Smooth muscle cell (in vitro differentiated cells): ENCODE data around the gene KCTD3. TPM values are rescaled to one million over a fixed set of nuclear protein-coding genes. Genes with fewer than 3 reads are reported as not detected.

Experiments used
- DNase-seq: peaks from one replicate; lab custom pipeline; 2025; ENCODE audit not compliant: unreplicated experiment; lab: John Stamatoyannopoulos, UW
- H2AFZ ChIP-seq: fragments of 200-600 bp; sonication (generic); 2 replicates; pipeline ENCODE4 v1.6.0; 2016; ENCODE audit warnings: antibody characterized with exemption, low read depth, mild to moderate bottlenecking
- H3F3A ChIP-seq: fragments of 200-600 bp; sonication (generic); 2 replicates; pipeline ENCODE4 v1.6.0; 2017; ENCODE audit warnings: antibody characterized with exemption, low read depth
- H3K27ac ChIP-seq: fragments of 200-600 bp; sonication (generic); 2 replicates; pipeline ENCODE4 v1.5.1; 2016; ENCODE audit warnings: low read depth, mild to moderate bottlenecking
- H3K27me3 ChIP-seq: fragments of 200-600 bp; sonication (generic); 2 replicates; pipeline ENCODE4 v1.6.1; 2016; ENCODE audit warnings: low read depth, mild to moderate bottlenecking
- H3K36me3 ChIP-seq: fragments of 200-600 bp; sonication (generic); 2 replicates; pipeline ENCODE4 v1.5.1; 2016; ENCODE audit warnings: low read depth
- H3K4me1 ChIP-seq: fragments of 200-600 bp; sonication (generic); 2 replicates; pipeline ENCODE4 v1.5.1; 2016; ENCODE audit warnings: low read depth
- H3K4me2 ChIP-seq: fragments of 200-600 bp; sonication (generic); 2 replicates; pipeline ENCODE4 v1.6.0; 2016; ENCODE audit warnings: mild to moderate bottlenecking
- H3K4me3 ChIP-seq: fragments of 200-600 bp; sonication (generic); 2 replicates; pipeline ENCODE4 v1.5.1; 2016; ENCODE audit warnings: mild to moderate bottlenecking
- H3K79me2 ChIP-seq: fragments of 200-600 bp; sonication (generic); 2 replicates; pipeline ENCODE4 v1.6.0; 2016; ENCODE audit warnings: low read depth, mild to moderate bottlenecking
- H3K9ac ChIP-seq: fragments of 200-600 bp; sonication (generic); 2 replicates; pipeline ENCODE4 v1.6.0; 2016; ENCODE audit warnings: low read depth
- H3K9me3 ChIP-seq: fragments of 200-600 bp; sonication (generic); replicated peaks from 2 replicates; pipeline ENCODE4 v1.5.1; 2016; ENCODE audit warnings: low read depth
- H4K20me1 ChIP-seq: fragments of 200-600 bp; sonication (generic); 2 replicates; pipeline ENCODE4 v1.6.0; 2016; ENCODE audit warnings: low read depth
- CTCF ChIP-seq: fragments of 200-600 bp; sonication (generic); IDR thresholded peaks from 2 replicates; pipeline ENCODE4 v1.5.1; 2017; ENCODE audit warnings: borderline replicate concordance, mild to moderate bottlenecking, antibody characterized with exemption; ENCODE audit not compliant: insufficient read depth, poor library complexity, severe bottlenecking
- WGBS: methylation state at CpG from one replicate; pipeline ENCODE4 v1.1.7; 2016; ENCODE audit warnings: low lambda C conversion rate; 5-methylcytosine and 5-hydroxymethylcytosine counted together
- polyA plus RNA-seq: library from polyadenylated mRNA; unstranded; fragments of >200 nt; fragmentation: Nextera tagmentation; extraction: Ambion mirVana; gene quantifications from 2 replicates; pipeline ENCODE4 v1.2.1, GENCODE V29; 2016
- total RNA-seq: library from RNA; depleted of rRNA; stranded (reverse); fragments of >200 nt; gene quantifications from 2 replicates; pipeline ENCODE4 v1.2.3, GENCODE V29; 2014

Gene KCTD3
- total and polyA plus RNA-seq, 2 experiments from 2014 or later, result 15.7 to 33.3 TPM

GRCh38 chr1:215526147-215526845 is 40.8 kb upstream of the KCTD3 start:
- WGBS, result 38% methylated on average over 7 of the region's 7 CpGs
- Histone ChIP-seq H2AFZ (no peak overlapping the region), H3K36me3 (no peaks in the 10 kb centered on the region)

GRCh38 chr1:215526846-215527151 is 40.3 kb upstream of the KCTD3 start:
- Histone ChIP-seq H3K27me3 (peaks cover 7% of the 10 kb centered on the region), H3K4me1 (no peaks in the 10 kb centered on the region), H4K20me1 (no peaks in the 10 kb centered on the region), H3K27ac (no peak overlapping the region), H3F3A (no peaks in the 10 kb centered on the region), H3K36me3 (no peaks in the 10 kb centered on the region), H2AFZ (no peak overlapping the region), H3K4me3 (no peak overlapping the region), H3K4me2 (no peak overlapping the region), H3K9me3 (no peaks in the 10 kb centered on the region), H3K79me2 (no peaks in the 10 kb centered on the region), H3K9ac (no peak overlapping the region)
- DNase-seq, result no peak
- TF ChIP-seq CTCF, result no peak

More at GRCh38 chr1:215526147-215526845, 40.8 kb upstream of the KCTD3 start:
- peaks cover 7% of the 10 kb centered on the region for H3K27me3 ChIP-seq
- H3F3A ChIP-seq, result no peaks in the 10 kb centered on the region
- H3K4me3 ChIP-seq, result no peak overlapping the region
- no peaks in the 10 kb centered on the region for H3K79me2 ChIP-seq
- no peaks in the 10 kb centered on the region for H4K20me1 ChIP-seq
- no peak overlapping the region for H3K27ac ChIP-seq
- no peak overlapping the region for H3K4me2 ChIP-seq
- peak; percentile 73 for TF ChIP-seq CTCF
- H3K4me1 ChIP-seq, result no peaks in the 10 kb centered on the region
- H3K9me3 ChIP-seq, result no peaks in the 10 kb centered on the region
- no peak overlapping the region for H3K9ac ChIP-seq
- DNase-seq, result no peak

- Histone ChIP-seq H3K27ac (no peak overlapping the region), H3K9ac (no peak overlapping the region), H3K4me1 (no peaks in the 10 kb centered on the region), H3K79me2 (no peaks in the 10 kb centered on the region), H3K36me3 (no peaks in the 10 kb centered on the region), H3K27me3 (peaks cover 7% of the 10 kb centered on the region), H3F3A (no peaks in the 10 kb centered on the region), H3K4me2 (no peak overlapping the region), H3K4me3 (no peak overlapping the region), H4K20me1 (no peaks in the 10 kb centered on the region), H3K9me3 (no peaks in the 10 kb centered on the region), H2AFZ (no peak overlapping the region)
- 85% methylated on average over 4 of the region's 4 CpGs for WGBS
- no peak for TF ChIP-seq CTCF
- DNase-seq, result no peak
Measured at GRCh38 chr1:215529111-215529510, 38.0 kb upstream of the KCTD3 start.

GRCh38 chr1:215529571-215529970 is 37.5 kb upstream of the KCTD3 start:
- DNase-seq, result no peak
- no peak overlapping the region for H3K4me3 ChIP-seq
- WGBS, result 71% methylated on average over 2 of the region's 2 CpGs
- no peaks in the 10 kb centered on the region for H3K36me3 ChIP-seq
- no peak overlapping the region for H3K27ac ChIP-seq
- H3K9me3 ChIP-seq, result no peaks in the 10 kb centered on the region
- H3K4me2 ChIP-seq, result no peak overlapping the region
- no peak for TF ChIP-seq CTCF
- H4K20me1 ChIP-seq, result no peaks in the 10 kb centered on the region
- H3K27me3 ChIP-seq, result peaks cover 7% of the 10 kb centered on the region
- H3K4me1 ChIP-seq, result no peaks in the 10 kb centered on the region
- no peaks in the 10 kb centered on the region for H3K79me2 ChIP-seq
- no peaks in the 10 kb centered on the region for H3F3A ChIP-seq
- H2AFZ ChIP-seq, result no peak overlapping the region
- H3K9ac ChIP-seq, result no peak overlapping the region
